Common myeloid progenitor, CD34-positive (primary cell): ENCODE results near the gene SMURF1.

ENCODE experiments used
- CTCF ChIA-PET: fragments of 350-600 bp; sonication (Branson Sonifier 250); formaldehyde crosslinking; loops from one replicate; lab custom pipeline; 2021; ENCODE audit warnings: antibody characterized with exemption; lab: Charles Lee
- POLR2A ChIA-PET: fragments of 350-600 bp; sonication (Branson Sonifier 250); formaldehyde crosslinking; loops from one replicate; lab custom pipeline; 2021; ENCODE audit warnings: antibody characterized with exemption; lab: Charles Lee
- DNase-seq, 3 donors: peaks; one replicate each; pipeline versions ENCODE4 v3.0.0 to v3.0.0-alpha.2; 2013
- H3K27ac ChIP-seq, 2 experiments: 1 replicate in 1 of 2; 2 replicates in 1 of 2; pipeline ENCODE4 v1.7.0; 2013; ENCODE audit warnings: inconsistent platforms in 2 of 2, low read length in 2 of 2, mild to moderate bottlenecking in 2 of 2, low read depth in 1 of 2, moderate library complexity in 1 of 2; ENCODE audit not compliant: severe bottlenecking in 2 of 2, insufficient read depth in 1 of 2, poor library complexity in 1 of 2
- H3K27me3 ChIP-seq, 5 experiments: replicated peaks in 2 of 5; 1 replicate in 3 of 5; 2 replicates in 2 of 5; pipeline versions ENCODE4 v1.6.1 to v1.7.0; 2013; ENCODE audit warnings: low read length in 4 of 5, mild to moderate bottlenecking in 2 of 5, moderate library complexity in 2 of 5, inconsistent platforms in 1 of 5; ENCODE audit not compliant: insufficient read depth in 5 of 5, control insufficient read depth in 4 of 5
- H3K36me3 ChIP-seq, 4 experiments: 1 replicate in 2 of 4; 2 replicates in 2 of 4; pipeline versions ENCODE4 v1.6.1 to v1.7.0; 2013; ENCODE audit warnings: low read length in 3 of 4, control low read depth in 1 of 4, mild to moderate bottlenecking in 1 of 4; ENCODE audit not compliant: control insufficient read depth in 4 of 4, insufficient read depth in 4 of 4
- H3K4me1 ChIP-seq, 4 experiments: 1 replicate in 3 of 4; 2 replicates in 1 of 4; pipeline versions ENCODE4 v1.6.1 to v1.7.1; 2013; ENCODE audit warnings: low read length in 3 of 4, mild to moderate bottlenecking in 3 of 4, control low read depth in 1 of 4, inconsistent platforms in 1 of 4, moderate library complexity in 1 of 4; ENCODE audit not compliant: control insufficient read depth in 4 of 4, insufficient read depth in 4 of 4; ENCODE audit errors: control extremely low read depth in 1 of 4
- H3K4me3 ChIP-seq, 7 experiments: 1 replicate in 4 of 7; 2 replicates in 3 of 7; pipeline versions ENCODE4 v1.5.1 to v1.7.0; 2013; ENCODE audit warnings: mild to moderate bottlenecking in 7 of 7, low read length in 6 of 7, moderate library complexity in 6 of 7, inconsistent platforms in 2 of 7, low read depth in 2 of 7, control low read depth in 1 of 7; ENCODE audit not compliant: insufficient read depth in 4 of 7, control insufficient read depth in 1 of 7; ENCODE audit errors: extremely low read depth in 1 of 7
- H3K9me3 ChIP-seq, 5 experiments: 1 replicate in 4 of 5; 2 replicates in 1 of 5; pipeline versions ENCODE4 v1.6.1 to v1.7.1; 2013; ENCODE audit warnings: low read length in 4 of 5, mild to moderate bottlenecking in 2 of 5, inconsistent platforms in 1 of 5, low read depth in 1 of 5, moderate library complexity in 1 of 5; ENCODE audit not compliant: control insufficient read depth in 4 of 5, insufficient read depth in 2 of 5; ENCODE audit errors: control extremely low read depth in 1 of 5
- WGBS: methylation state at CpG from one replicate; pipeline ENCODE4 v1.1.5; 2013; ENCODE audit not compliant: insufficient coverage; 5-methylcytosine and 5-hydroxymethylcytosine counted together

The SMURF1 gene

DNA sequence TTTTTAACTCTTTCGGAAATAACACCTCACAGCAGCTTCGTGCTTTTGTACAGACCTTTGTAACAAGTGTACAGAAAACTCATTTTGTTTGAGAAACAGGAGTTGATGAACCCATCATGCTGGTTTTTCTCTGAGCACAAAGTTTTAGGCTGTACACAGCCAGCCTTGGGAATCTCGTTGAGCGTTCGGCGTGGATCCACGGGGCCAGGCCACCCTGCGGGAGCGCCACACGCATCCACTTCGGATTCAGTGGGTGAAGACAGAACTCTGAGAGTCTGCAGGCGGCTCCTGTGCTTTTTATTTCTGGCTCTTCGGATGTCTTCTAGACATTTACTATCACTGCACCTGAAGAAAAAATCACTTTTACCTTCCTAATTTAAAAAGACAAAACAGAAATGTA is 131.2 kb downstream of the SMURF1 start:
- Histone ChIP-seq H3K27ac (no peak overlapping the region), H3K9me3 (no peaks in the 10 kb centered on the region), H3K27me3 (no peaks in the 10 kb centered on the region), H3K36me3 (peaks cover 4 to 77% (median 63%) of the 10 kb centered on the region in 4 experiments), H3K4me3 (no peak overlapping the region), H3K4me1 (no peaks in the 10 kb centered on the region)
- ChIA-PET CTCF (no interaction called here), POLR2A (no interaction called here)
- 90% methylated on average over 12 of the region's 13 CpGs for WGBS
- no peak for DNase-seq

DNA sequence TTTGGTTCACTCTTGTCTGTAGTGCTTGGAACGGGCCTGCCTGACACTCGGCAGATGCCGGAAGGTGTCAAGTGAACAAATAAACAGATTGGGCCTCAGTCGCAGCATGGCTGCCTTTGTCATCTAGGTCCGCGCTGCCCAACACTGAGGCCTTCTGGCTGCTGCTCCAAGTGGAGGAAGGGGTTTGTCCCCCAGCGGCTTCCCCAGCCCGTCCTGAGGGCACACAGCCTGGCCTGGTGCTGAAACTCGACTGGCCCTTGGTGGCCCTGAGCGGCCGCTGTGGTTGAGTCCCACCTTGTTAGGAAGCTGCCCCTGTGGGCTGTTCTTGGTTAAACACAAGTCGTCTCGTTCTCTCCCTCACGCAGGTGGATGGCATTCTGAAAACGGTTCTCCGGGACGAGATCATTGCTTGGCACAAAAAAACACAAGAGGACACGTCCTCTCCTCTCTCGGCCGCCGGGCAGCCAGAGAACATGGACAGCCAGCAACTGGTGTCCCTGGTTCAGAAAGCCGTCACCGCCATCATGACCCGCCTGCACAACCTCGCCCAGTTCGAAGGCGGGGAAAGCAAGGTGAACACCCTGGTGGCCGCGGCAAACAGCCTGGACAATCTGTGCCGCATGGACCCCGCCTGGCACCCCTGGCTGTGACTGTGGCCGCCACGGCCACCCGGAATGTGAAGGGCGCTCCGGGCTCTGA is 132.1 kb downstream of the SMURF1 start:
- WGBS, result 99% methylated on average over 36 of the region's 36 CpGs
- no peaks in the 10 kb centered on the region for H3K27me3 ChIP-seq
- no peaks in the 10 kb centered on the region for H3K9me3 ChIP-seq
- no peak for DNase-seq
- no peak overlapping the region for H3K4me3 ChIP-seq
- CTCF ChIA-PET, result no interaction called here
- POLR2A ChIA-PET, result no interaction called here
- H3K27ac ChIP-seq, result no peak overlapping the region
- peaks cover 5 to 82% (median 66%) of the 10 kb centered on the region in 4 experiments for H3K36me3 ChIP-seq
- no peaks in the 10 kb centered on the region for H3K4me1 ChIP-seq

- DNase-seq, result no peak
- 97% methylated on average over 17 of the region's 24 CpGs for WGBS
- peaks cover 11 to 88% (median 72%) of the 10 kb centered on the region in 4 experiments for H3K36me3 ChIP-seq
- H3K9me3 ChIP-seq, result no peaks in the 10 kb centered on the region
- H3K4me3 ChIP-seq, result no peak overlapping the region
- no peak overlapping the region for H3K27ac ChIP-seq
- H3K27me3 ChIP-seq, result no peaks in the 10 kb centered on the region
- ChIA-PET CTCF (no interaction called here), POLR2A (no interaction called here)
- H3K4me1 ChIP-seq, result no peaks in the 10 kb centered on the region
Observed at GRCh38 chr7:99011341-99011705, 132.6 kb downstream of the SMURF1 start.

DNA sequence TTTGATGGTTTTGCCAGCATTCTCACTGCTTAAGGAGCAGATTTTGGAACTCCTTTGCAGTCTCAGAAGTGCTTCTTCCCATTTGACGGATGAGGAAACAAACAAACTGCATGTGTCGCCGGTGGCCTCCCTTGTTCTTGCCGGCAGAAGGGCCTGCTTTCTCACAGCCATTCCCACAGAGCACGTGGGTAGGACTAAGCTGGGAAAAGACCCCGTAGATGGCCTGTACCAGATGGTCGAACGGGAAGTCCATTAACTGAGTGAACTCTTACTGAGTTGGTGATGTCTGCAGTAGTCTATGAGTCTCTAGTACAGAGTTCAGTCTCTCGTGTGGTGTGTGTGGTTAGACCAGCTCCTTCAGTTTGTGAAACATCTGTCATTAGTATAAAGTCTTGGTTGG is 133.6 kb downstream of the SMURF1 start:
- Histone ChIP-seq H3K36me3 (peaks cover 13 to 90% (median 75%) of the 10 kb centered on the region in 4 experiments), H3K9me3 (no peaks in the 10 kb centered on the region), H3K27me3 (no peaks in the 10 kb centered on the region), H3K4me3 (no peak overlapping the region), H3K4me1 (no peaks in the 10 kb centered on the region), H3K27ac (no peak overlapping the region)
- no peak for DNase-seq
- CTCF ChIA-PET, result interaction anchor here (1.0 kb wide), 1 partner anchor 207 kb away, joined by 3 read pairs; no protein-coding TSS in a partner anchor
- POLR2A ChIA-PET, result no interaction called here
- WGBS, result 96% methylated on average over 9 of the region's 9 CpGs

- no peak overlapping the region for H3K4me3 ChIP-seq
- H3K27ac ChIP-seq, result no peak overlapping the region
- DNase-seq, result no peak
- no peaks in the 10 kb centered on the region for H3K4me1 ChIP-seq
- peaks cover 14 to 91% (median 76%) of the 10 kb centered on the region in 4 experiments for H3K36me3 ChIP-seq
- ChIA-PET POLR2A (no interaction called here), CTCF (no interaction called here)
- no peaks in the 10 kb centered on the region for H3K27me3 ChIP-seq
- 100% methylated on average over 8 of the region's 11 CpGs for WGBS
- no peaks in the 10 kb centered on the region for H3K9me3 ChIP-seq
Observed at GRCh38 chr7:99008921-99009530, 134.9 kb downstream of the SMURF1 start.

GRCh38 chr7:99008181-99008631 is 135.7 kb downstream of the SMURF1 start:
- CTCF ChIA-PET, result no interaction called here
- Histone ChIP-seq H3K36me3 (peaks cover 11 to 88% (median 71%) of the 10 kb centered on the region in 4 experiments), H3K9me3 (no peaks in the 10 kb centered on the region), H3K27ac (no peak overlapping the region), H3K4me3 (no peak overlapping the region), H3K27me3 (no peaks in the 10 kb centered on the region), H3K4me1 (no peaks in the 10 kb centered on the region)
- WGBS, result 96% methylated on average over 21 of the region's 23 CpGs
- POLR2A ChIA-PET, result no interaction called here
- DNase-seq, result no peak

DNA sequence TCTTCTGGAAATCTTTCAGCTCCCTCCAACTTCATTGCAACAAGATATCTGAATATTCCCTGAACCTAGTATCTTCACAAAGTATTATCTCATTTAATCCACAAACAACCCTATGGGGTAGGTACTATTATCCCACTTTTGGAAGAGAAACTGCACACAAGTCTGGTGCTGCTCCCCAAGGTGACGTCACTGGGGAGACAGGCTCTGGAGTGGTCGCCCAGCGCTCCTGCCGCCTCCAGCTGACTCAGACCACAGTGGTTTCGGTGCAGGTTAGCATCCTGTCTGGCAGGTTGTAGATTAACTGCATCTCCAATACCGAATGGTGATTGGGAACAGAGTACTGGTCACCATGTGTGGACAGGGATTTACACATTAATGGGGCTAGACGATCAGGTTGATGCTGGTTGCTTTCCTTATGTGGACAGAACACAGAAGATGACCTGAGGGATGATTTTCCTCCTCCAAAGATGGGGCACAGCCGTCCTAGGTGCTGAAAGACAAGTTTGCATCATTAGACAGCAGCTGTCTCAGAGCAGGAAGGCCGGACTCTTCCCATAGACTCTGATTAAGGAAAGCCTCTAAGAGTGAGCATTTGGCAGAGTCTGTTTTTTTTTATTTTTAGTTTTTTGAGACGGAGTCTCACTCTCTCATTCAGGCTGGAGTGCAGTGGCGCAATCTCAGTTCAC is 137.0 kb downstream of the SMURF1 start:
- no peak for DNase-seq
- Histone ChIP-seq H3K27me3 (no peaks in the 10 kb centered on the region), H3K36me3 (peaks cover 11 to 87% (median 71%) of the 10 kb centered on the region in 4 experiments), H3K9me3 (no peaks in the 10 kb centered on the region), H3K4me3 (no peak overlapping the region), H3K4me1 (no peaks in the 10 kb centered on the region), H3K27ac (no peak overlapping the region)
- whole genome bisulfite sequencing, result 90% methylated on average over 10 of the region's 11 CpGs
- ChIA-PET CTCF (interaction anchor here (0.7 to 0.8 kb wide), 2 partner anchors 14 to 351 kb away, joined by 3 read pairs; no protein-coding TSS in a partner anchor), POLR2A (no interaction called here)
